Natural killer cell (primary cell): ENCODE results near the gene ZNF862. TPM values are rescaled to one million over a fixed set of nuclear protein-coding genes. Genes with fewer than 3 reads are reported as not detected.
A peak's percentile ranks its signal among the peaks of the same experiment; 100 is the strongest.

Experiments
- ATAC-seq, 3 donors: fragments of 150-1000 bp in 2 of 3; fragments of 200-7000 bp in 1 of 3; cut with Tn5 transposase; 1 replicate in 1 of 3; 2 replicates in 2 of 3; pipeline ENCODE4 v1.10.0; 2021; ENCODE audit warnings: mild to moderate bottlenecking in 2 of 3, moderate library complexity in 2 of 3
- DNase-seq, 2 donors: peaks; one replicate each; pipeline versions ENCODE4 v3.0.0 to v3.0.0-alpha.2; 2013 to 2021; ENCODE audit warnings: mixed read lengths in 1 of 2
- H3K27ac ChIP-seq: one replicate; pipeline ENCODE4 v1.5.1; 2013; ENCODE audit warnings: mild to moderate bottlenecking, low read length
- H3K27me3 ChIP-seq: one replicate; pipeline ENCODE4 v1.6.1; 2013; ENCODE audit warnings: low read length; ENCODE audit not compliant: control insufficient read depth, insufficient read depth
- H3K36me3 ChIP-seq: one replicate; pipeline ENCODE4 v1.6.1; 2013; ENCODE audit warnings: low read length; ENCODE audit not compliant: control insufficient read depth, insufficient read depth
- H3K4me1 ChIP-seq: one replicate; pipeline ENCODE4 v1.6.1; 2013; ENCODE audit warnings: low read length; ENCODE audit not compliant: control insufficient read depth, insufficient read depth
- H3K4me3 ChIP-seq: one replicate; pipeline ENCODE4 v1.5.1; 2013; ENCODE audit warnings: low read length
- H3K9me3 ChIP-seq: one replicate; pipeline ENCODE4 v1.6.1; 2013; ENCODE audit warnings: low read length; ENCODE audit not compliant: control insufficient read depth, insufficient read depth
- H3K27ac Mint-ChIP-seq, 2 donors: one replicate each; pipeline ENCODE4 v1.8.0; 2022; ENCODE audit warnings: mild to moderate bottlenecking in 2 of 2, mixed read lengths in 2 of 2, moderate library complexity in 1 of 2
- H3K27me3 Mint-ChIP-seq, 2 donors: one replicate each; pipeline ENCODE4 v1.8.0; 2022; ENCODE audit warnings: low read depth in 2 of 2, mixed read lengths in 2 of 2
- H3K36me3 Mint-ChIP-seq: one replicate; pipeline ENCODE4 v1.8.0; 2022; ENCODE audit warnings: mixed read lengths
- H3K4me1 Mint-ChIP-seq, 2 donors: one replicate each; pipeline ENCODE4 v1.8.0; 2022; ENCODE audit warnings: mixed read lengths in 2 of 2
- H3K4me3 Mint-ChIP-seq: one replicate; pipeline ENCODE4 v1.8.0; 2022; ENCODE audit warnings: mild to moderate bottlenecking, moderate library complexity, mixed read lengths
- H3K9me3 Mint-ChIP-seq, 2 donors: one replicate each; pipeline ENCODE4 v1.8.0; 2022; ENCODE audit warnings: mixed read lengths in 2 of 2
- CTCF ChIP-seq: fragments of 200-600 bp; IDR thresholded peaks from one replicate; pipeline ENCODE4 v1.8.0; 2022; ENCODE audit warnings: antibody characterized with exemption
- WGBS: methylation state at CpG from one replicate; pipeline ENCODE4 v1.1.7; 2013; ENCODE audit warnings: missing lambda C conversion rate; ENCODE audit not compliant: insufficient coverage; 5-methylcytosine and 5-hydroxymethylcytosine counted together
- intact Hi-C: fragments of 100-400 bp; cut with micrococcal nuclease; formaldehyde crosslinking; loops from one replicate; pipeline ENCODE4 v1.14.2; 2022
- total RNA-seq, 4 donors: library from RNA; stranded (reverse); fragments of 120-200 nt in 1 of 4; gene quantifications; one replicate each; pipeline versions ENCODE4 v1.2.3 to v1.2.4, GENCODE V29; 2013 to 2022

The ZNF862 gene
- total RNA-seq, 3 donors from 2014 or later (not counting 1 experiment from before 2014, with no cell fraction given), result 21.4 to 28.9 (median 21.7) TPM

- intact Hi-C loops, result loop anchor here (5.0 kb wide), 1 partner anchor 36 kb away; the partner anchor contains the start of gene ATP6V0E2
- peaks cover 6 to 19% of the 10 kb centered on the region in 2 donors for H3K27me3 Mint-ChIP-seq
- 93% methylated on average over 1 of the region's 1 CpG for WGBS
- Histone ChIP-seq H3K36me3 (no peaks in the 10 kb centered on the region), H3K27ac (no peak overlapping the region), H3K27me3 (no peaks in the 10 kb centered on the region), H3K9me3 (no peaks in the 10 kb centered on the region), H3K4me1 (peaks cover 18% of the 10 kb centered on the region), H3K4me3 (no peak overlapping the region)
- ATAC-seq (no peak), DNase-seq (no peak)
- no peak overlapping the region for H3K27ac Mint-ChIP-seq
- no peaks in the 10 kb centered on the region for H3K9me3 Mint-ChIP-seq
- no peak overlapping the region for H3K4me3 Mint-ChIP-seq
- peaks cover 20 to 22% of the 10 kb centered on the region in 2 donors for H3K4me1 Mint-ChIP-seq
- H3K36me3 Mint-ChIP-seq, result no peaks in the 10 kb centered on the region
- no peak for TF ChIP-seq CTCF
Measured at GRCh38 chr7:149836434-149836833, 1.7 kb upstream of the ZNF862 start.

GRCh38 chr7:149837564-149838223 lies 481 bp upstream of the ZNF862 start:
- H3K27ac ChIP-seq, result no peak overlapping the region
- no peak overlapping the region for H3K4me3 ChIP-seq
- Mint-ChIP-seq H3K27ac (peak overlapping the region; percentile 76 to 84), H3K36me3 (no peaks in the 10 kb centered on the region), H3K4me3 (peak overlapping the region; percentile 86), H3K27me3 (peaks cover 0 to 15% of the 10 kb centered on the region in 2 donors), H3K9me3 (no peaks in the 10 kb centered on the region), H3K4me1 (peaks cover 20 to 22% of the 10 kb centered on the region in 2 donors)
- intact Hi-C loops, result loop anchor here (5.0 kb wide), 1 partner anchor 35 kb away; the partner anchor contains the start of gene ATP6V0E2
- ATAC-seq, result no peak
- 43% methylated on average over 16 of the region's 17 CpGs for WGBS
- no peaks in the 10 kb centered on the region for H3K36me3 ChIP-seq
- no peaks in the 10 kb centered on the region for H3K27me3 ChIP-seq
- peaks cover 18% of the 10 kb centered on the region for H3K4me1 ChIP-seq
- TF ChIP-seq CTCF, result no peak
- no peaks in the 10 kb centered on the region for H3K9me3 ChIP-seq
- no peak for DNase-seq

GRCh38 chr7:149838992-149839408 lies 825 bp downstream of the ZNF862 start:
- WGBS, result 35% methylated on average over 5 of the region's 6 CpGs
- peak overlapping the region; percentile 55 for H3K4me3 Mint-ChIP-seq
- Histone ChIP-seq H3K36me3 (no peaks in the 10 kb centered on the region), H3K27ac (peak overlapping the region; percentile 54), H3K9me3 (no peaks in the 10 kb centered on the region), H3K4me1 (peaks cover 18% of the 10 kb centered on the region), H3K27me3 (no peaks in the 10 kb centered on the region), H3K4me3 (peak overlapping the region; percentile 72)
- no peaks in the 10 kb centered on the region for H3K36me3 Mint-ChIP-seq
- H3K27ac Mint-ChIP-seq, result peak overlapping the region in 1 of 2 donors; percentile 30
- peaks cover 20 to 22% of the 10 kb centered on the region in 2 donors for H3K4me1 Mint-ChIP-seq
- intact Hi-C loops, result loop anchor here (5.0 kb wide), 1 partner anchor 33 kb away; the partner anchor contains the start of gene ATP6V0E2
- ATAC-seq, result no peak
- TF ChIP-seq CTCF, result no peak
- H3K9me3 Mint-ChIP-seq, result no peaks in the 10 kb centered on the region
- peaks cover 0 to 11% of the 10 kb centered on the region in 2 donors for H3K27me3 Mint-ChIP-seq
- no peak for DNase-seq
